Measurements from ENCODE around the gene NSF.

DNA sequence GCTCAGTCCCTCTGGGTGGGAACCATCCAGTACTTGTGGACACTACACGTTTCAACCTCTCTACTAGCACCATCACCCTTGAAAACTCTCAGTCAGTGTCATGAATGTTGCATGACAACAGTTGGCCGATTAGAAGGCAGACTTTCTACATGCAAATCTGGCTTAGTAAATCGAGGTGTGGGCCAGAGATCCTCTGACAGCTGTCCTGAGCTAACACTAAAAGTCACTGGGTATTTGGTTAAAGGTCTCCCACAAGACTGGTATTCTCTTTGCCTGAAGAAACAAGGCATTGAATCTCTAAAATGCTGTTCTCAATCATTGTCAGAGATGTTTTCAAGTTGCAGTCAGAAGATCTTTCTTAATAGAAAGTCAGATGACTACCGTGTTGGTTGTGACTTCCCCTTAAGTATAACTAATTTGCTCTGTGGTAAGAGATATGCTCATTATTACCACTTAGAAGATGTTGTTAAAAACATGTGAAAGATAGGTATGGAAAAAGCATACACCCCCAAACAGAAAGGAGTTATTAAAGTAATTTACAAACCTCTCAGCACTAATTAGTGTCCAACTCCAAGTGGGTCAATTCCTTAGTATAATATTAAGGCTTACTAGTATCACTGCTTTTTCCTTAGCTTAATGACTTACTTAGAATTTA, 165.7 kb downstream of the NSF start:
- TF ChIP-seq, protein P1, sequence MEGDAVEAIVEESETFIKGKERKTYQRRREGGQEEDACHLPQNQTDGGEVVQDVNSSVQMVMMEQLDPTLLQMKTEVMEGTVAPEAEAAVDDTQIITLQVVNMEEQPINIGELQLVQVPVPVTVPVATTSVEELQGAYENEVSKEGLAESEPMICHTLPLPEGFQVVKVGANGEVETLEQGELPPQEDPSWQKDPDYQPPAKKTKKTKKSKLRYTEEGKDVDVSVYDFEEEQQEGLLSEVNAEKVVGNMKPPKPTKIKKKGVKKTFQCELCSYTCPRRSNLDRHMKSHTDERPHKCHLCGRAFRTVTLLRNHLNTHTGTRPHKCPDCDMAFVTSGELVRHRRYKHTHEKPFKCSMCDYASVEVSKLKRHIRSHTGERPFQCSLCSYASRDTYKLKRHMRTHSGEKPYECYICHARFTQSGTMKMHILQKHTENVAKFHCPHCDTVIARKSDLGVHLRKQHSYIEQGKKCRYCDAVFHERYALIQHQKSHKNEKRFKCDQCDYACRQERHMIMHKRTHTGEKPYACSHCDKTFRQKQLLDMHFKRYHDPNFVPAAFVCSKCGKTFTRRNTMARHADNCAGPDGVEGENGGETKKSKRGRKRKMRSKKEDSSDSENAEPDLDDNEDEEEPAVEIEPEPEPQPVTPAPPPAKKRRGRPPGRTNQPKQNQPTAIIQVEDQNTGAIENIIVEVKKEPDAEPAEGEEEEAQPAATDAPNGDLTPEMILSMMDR (conservative IDR thresholded peaks at IDR 0.05; ENCODE audit: low read depth, low read length): no peak
- TF ChIP-seq EZH2 (IDR thresholded peaks at IDR 0.05; ENCODE audit: borderline replicate concordance, low read depth, low read length, poor library complexity, severe bottlenecking): no peak

Measured in A673 (cell line).